ENCODE data around the gene ADGRA3.

- TF ChIP-seq, protein P1, sequence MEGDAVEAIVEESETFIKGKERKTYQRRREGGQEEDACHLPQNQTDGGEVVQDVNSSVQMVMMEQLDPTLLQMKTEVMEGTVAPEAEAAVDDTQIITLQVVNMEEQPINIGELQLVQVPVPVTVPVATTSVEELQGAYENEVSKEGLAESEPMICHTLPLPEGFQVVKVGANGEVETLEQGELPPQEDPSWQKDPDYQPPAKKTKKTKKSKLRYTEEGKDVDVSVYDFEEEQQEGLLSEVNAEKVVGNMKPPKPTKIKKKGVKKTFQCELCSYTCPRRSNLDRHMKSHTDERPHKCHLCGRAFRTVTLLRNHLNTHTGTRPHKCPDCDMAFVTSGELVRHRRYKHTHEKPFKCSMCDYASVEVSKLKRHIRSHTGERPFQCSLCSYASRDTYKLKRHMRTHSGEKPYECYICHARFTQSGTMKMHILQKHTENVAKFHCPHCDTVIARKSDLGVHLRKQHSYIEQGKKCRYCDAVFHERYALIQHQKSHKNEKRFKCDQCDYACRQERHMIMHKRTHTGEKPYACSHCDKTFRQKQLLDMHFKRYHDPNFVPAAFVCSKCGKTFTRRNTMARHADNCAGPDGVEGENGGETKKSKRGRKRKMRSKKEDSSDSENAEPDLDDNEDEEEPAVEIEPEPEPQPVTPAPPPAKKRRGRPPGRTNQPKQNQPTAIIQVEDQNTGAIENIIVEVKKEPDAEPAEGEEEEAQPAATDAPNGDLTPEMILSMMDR (IDR thresholded peaks at IDR 0.05 in 4 of 5, conservative IDR thresholded peaks at IDR 0.05 in 1 of 5), result no peak
- no peak for TF ChIP-seq POLR2A (IDR thresholded peaks at IDR 0.05)
These were observed 37.7 kb upstream of the ADGRA3 start for GRCh38 chr4:22553560-22553959.
